ENCODE results near the gene ATG7.

The ATG7 gene

DNA sequence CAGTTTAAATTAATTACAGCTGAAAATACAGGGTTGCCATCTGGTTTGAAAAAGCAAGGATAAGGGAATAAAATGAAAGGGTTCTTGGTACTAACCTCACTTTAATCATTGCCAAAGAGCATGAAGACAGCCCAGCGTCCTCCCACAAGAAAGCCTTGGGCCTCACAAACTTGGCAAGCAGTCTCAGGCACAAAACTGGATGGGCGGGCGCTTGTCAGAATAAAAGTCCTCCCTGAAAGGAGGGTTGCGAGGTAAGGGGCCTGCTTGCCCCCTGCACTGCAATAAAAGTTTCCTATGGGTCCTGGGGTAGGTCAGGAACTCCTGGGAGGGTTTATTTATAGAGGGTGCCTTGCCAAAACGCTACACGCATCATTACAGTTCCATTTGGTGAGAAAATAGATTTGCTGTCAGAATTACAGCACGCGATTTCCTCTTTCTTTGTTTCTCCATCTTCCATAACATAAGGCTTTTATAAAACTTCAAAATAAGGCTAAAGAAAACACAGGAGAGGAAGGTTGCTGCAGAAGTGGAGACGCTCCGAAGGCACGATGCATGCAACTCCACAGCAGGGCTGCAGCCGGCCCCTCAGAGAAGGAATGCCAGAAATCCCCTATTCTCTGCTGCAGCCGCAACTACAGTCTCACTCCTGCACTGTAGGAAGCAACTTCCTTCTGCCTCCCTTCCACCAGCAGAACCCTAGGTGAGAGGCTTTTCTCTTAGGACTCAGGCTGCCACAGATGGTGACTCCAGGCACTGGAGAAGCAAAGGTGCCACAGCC lies 310.2 kb downstream of the ATG7 start:
- H3K4me3 ChIP-seq (ENCODE audit: low read depth, low read length), result peak overlapping the region; percentile 34
- TF ChIP-seq CTCF (IDR thresholded peaks at IDR 0.05; ENCODE audit: borderline replicate concordance, insufficient read depth, low read depth, low read length), result no peak

- no peak for TF ChIP-seq CTCF (IDR thresholded peaks at IDR 0.05; ENCODE audit: borderline replicate concordance, insufficient read depth, low read depth, low read length)
- H3K4me3 ChIP-seq (ENCODE audit: low read depth, low read length), result no peak overlapping the region
Observed at GRCh38 chr3:11583235-11583634, 311.0 kb downstream of the ATG7 start.

GRCh38 chr3:11583638-11584046 lies 311.4 kb downstream of the ATG7 start:
- TF ChIP-seq CTCF (IDR thresholded peaks at IDR 0.05; ENCODE audit: borderline replicate concordance, insufficient read depth, low read depth, low read length), result no peak
- H3K4me3 ChIP-seq (ENCODE audit: low read depth, low read length), result no peak overlapping the region

GRCh38 chr3:11584570-11584969 lies 312.4 kb downstream of the ATG7 start:
- no peak for TF ChIP-seq CTCF (IDR thresholded peaks at IDR 0.05; ENCODE audit: borderline replicate concordance, insufficient read depth, low read depth, low read length)
- no peak overlapping the region for H3K4me3 ChIP-seq (ENCODE audit: low read depth, low read length)

DNA sequence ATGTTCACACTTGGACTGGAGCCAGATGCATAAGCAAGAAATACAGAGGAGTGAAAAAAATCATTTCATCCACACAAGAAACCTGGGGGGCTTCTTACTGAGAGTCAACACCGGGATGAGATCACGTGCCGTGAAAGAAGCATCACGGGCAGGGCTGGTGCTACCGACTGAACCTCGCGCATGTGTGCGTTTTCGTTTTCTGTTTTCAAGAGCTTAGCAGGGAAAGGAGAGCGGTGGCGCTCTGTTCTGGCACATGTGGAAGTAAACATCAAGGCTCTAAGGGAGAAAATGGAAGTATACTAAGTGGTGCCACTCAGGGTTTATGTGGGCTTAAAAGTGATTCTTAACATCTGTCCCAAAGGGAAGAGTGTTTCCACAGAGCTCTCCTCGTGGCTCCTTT lies 315.6 kb downstream of the ATG7 start:
- no peak for TF ChIP-seq CTCF (IDR thresholded peaks at IDR 0.05; ENCODE audit: borderline replicate concordance, insufficient read depth, low read depth, low read length)
- H3K4me3 ChIP-seq (ENCODE audit: low read depth, low read length), result no peak overlapping the region

DNA sequence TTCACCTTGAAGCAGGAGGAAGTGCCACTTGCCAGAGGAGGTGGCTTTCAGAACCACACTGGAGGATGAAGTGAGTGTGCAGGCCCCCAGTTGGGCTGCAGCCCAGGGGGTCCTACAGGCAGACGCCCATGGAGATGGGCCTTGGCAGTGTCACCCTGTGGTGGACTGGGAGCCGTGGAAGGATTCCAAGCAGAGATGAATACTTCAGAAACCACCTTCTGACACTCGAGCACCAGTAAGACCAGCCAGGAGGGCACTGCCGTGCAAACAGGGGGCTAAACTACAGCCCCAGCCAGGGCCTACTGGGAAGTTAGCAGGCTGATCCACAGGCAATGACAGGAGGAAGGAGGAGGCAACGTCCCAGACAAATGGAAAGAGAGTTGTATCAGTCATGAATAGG lies 316.1 kb downstream of the ATG7 start:
- no peak for TF ChIP-seq CTCF (IDR thresholded peaks at IDR 0.05; ENCODE audit: borderline replicate concordance, insufficient read depth, low read depth, low read length)
- H3K4me3 ChIP-seq (ENCODE audit: low read depth, low read length), result no peak overlapping the region

- no peak overlapping the region for H3K4me3 ChIP-seq (ENCODE audit: low read depth, low read length)
- no peak for TF ChIP-seq CTCF (IDR thresholded peaks at IDR 0.05; ENCODE audit: borderline replicate concordance, insufficient read depth, low read depth, low read length)
Observed at GRCh38 chr3:11588755-11589154, 316.6 kb downstream of the ATG7 start.
